Smooth muscle cell (in vitro differentiated cells): ENCODE measurements around the gene RDX. TPM values are rescaled to one million over a fixed set of nuclear protein-coding genes. Genes with fewer than 3 reads are reported as not detected.
"Not testable (repeated sequence)": the region's sequence is repeated elsewhere in the genome, so short reads cannot be mapped to it uniquely, and the experiment has no call there.

Source experiments
- DNase-seq: peaks from one replicate; lab custom pipeline; 2025; ENCODE audit not compliant: unreplicated experiment; lab: John Stamatoyannopoulos, UW
- H2AFZ ChIP-seq: fragments of 200-600 bp; sonication (generic); 2 replicates; pipeline ENCODE4 v1.6.0; 2016; ENCODE audit warnings: antibody characterized with exemption, low read depth, mild to moderate bottlenecking
- H3F3A ChIP-seq: fragments of 200-600 bp; sonication (generic); 2 replicates; pipeline ENCODE4 v1.6.0; 2017; ENCODE audit warnings: antibody characterized with exemption, low read depth
- H3K27ac ChIP-seq: fragments of 200-600 bp; sonication (generic); 2 replicates; pipeline ENCODE4 v1.5.1; 2016; ENCODE audit warnings: low read depth, mild to moderate bottlenecking
- H3K27me3 ChIP-seq: fragments of 200-600 bp; sonication (generic); 2 replicates; pipeline ENCODE4 v1.6.1; 2016; ENCODE audit warnings: low read depth, mild to moderate bottlenecking
- H3K36me3 ChIP-seq: fragments of 200-600 bp; sonication (generic); 2 replicates; pipeline ENCODE4 v1.5.1; 2016; ENCODE audit warnings: low read depth
- H3K4me1 ChIP-seq: fragments of 200-600 bp; sonication (generic); 2 replicates; pipeline ENCODE4 v1.5.1; 2016; ENCODE audit warnings: low read depth
- H3K4me2 ChIP-seq: fragments of 200-600 bp; sonication (generic); 2 replicates; pipeline ENCODE4 v1.6.0; 2016; ENCODE audit warnings: mild to moderate bottlenecking
- H3K4me3 ChIP-seq: fragments of 200-600 bp; sonication (generic); 2 replicates; pipeline ENCODE4 v1.5.1; 2016; ENCODE audit warnings: mild to moderate bottlenecking
- H3K79me2 ChIP-seq: fragments of 200-600 bp; sonication (generic); 2 replicates; pipeline ENCODE4 v1.6.0; 2016; ENCODE audit warnings: low read depth, mild to moderate bottlenecking
- H3K9ac ChIP-seq: fragments of 200-600 bp; sonication (generic); 2 replicates; pipeline ENCODE4 v1.6.0; 2016; ENCODE audit warnings: low read depth
- H3K9me3 ChIP-seq: fragments of 200-600 bp; sonication (generic); replicated peaks from 2 replicates; pipeline ENCODE4 v1.5.1; 2016; ENCODE audit warnings: low read depth
- H4K20me1 ChIP-seq: fragments of 200-600 bp; sonication (generic); 2 replicates; pipeline ENCODE4 v1.6.0; 2016; ENCODE audit warnings: low read depth
- CTCF ChIP-seq: fragments of 200-600 bp; sonication (generic); IDR thresholded peaks from 2 replicates; pipeline ENCODE4 v1.5.1; 2017; ENCODE audit warnings: borderline replicate concordance, mild to moderate bottlenecking, antibody characterized with exemption; ENCODE audit not compliant: insufficient read depth, poor library complexity, severe bottlenecking
- WGBS: methylation state at CpG from one replicate; pipeline ENCODE4 v1.1.7; 2016; ENCODE audit warnings: low lambda C conversion rate; 5-methylcytosine and 5-hydroxymethylcytosine counted together
- polyA plus RNA-seq: library from polyadenylated mRNA; unstranded; fragments of >200 nt; fragmentation: Nextera tagmentation; extraction: Ambion mirVana; gene quantifications from 2 replicates; pipeline ENCODE4 v1.2.1, GENCODE V29; 2016
- total RNA-seq: library from RNA; depleted of rRNA; stranded (reverse); fragments of >200 nt; gene quantifications from 2 replicates; pipeline ENCODE4 v1.2.3, GENCODE V29; 2014

RDX gene
- total and polyA plus RNA-seq, 2 experiments from 2014 or later: 137 to 165 TPM

- no peak overlapping the region for H3K4me3 ChIP-seq
- no peak overlapping the region for H3K4me2 ChIP-seq
- TF ChIP-seq CTCF: no peak
- H4K20me1 ChIP-seq: peaks cover 99% of the 10 kb centered on the region
- H3K27ac ChIP-seq: no peak overlapping the region
- 78% methylated on average over 4 of the region's 4 CpGs for WGBS
- no peaks in the 10 kb centered on the region for H3K9me3 ChIP-seq
- peaks cover 100% of the 10 kb centered on the region for H3K79me2 ChIP-seq
- no peaks in the 10 kb centered on the region for H3K27me3 ChIP-seq
- H3K36me3 ChIP-seq: no peaks in the 10 kb centered on the region
- H2AFZ ChIP-seq: no peak overlapping the region
- H3K4me1 ChIP-seq: no peaks in the 10 kb centered on the region
- H3K9ac ChIP-seq: no peak overlapping the region
- peaks cover 10% of the 10 kb centered on the region for H3F3A ChIP-seq
- no peak for DNase-seq
These were observed 9.9 kb downstream of the RDX start for GRCh38 chr11:110286298-110287040.

DNA sequence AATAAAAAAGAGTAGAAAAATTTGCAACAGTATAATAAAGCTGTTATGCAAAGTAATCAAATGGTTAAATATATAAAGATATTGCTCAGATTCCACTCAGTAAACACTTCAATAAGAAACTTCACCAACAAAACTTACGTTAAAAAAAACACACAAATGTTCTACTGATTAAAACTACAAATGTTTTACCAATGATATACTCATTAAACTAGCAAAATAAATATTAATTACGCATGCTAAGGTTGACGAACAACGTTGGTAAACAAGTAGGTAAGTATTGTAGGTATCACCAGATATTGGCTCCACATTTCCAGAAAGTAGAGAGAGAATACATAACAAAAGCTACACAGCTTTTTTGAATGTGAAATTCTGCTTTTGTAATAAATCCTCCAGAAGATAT lies 12.6 kb downstream of the RDX start:
- Histone ChIP-seq H3K9ac (no peak overlapping the region), H3F3A (peaks cover 10% of the 10 kb centered on the region), H3K27me3 (no peaks in the 10 kb centered on the region), H4K20me1 (peaks cover 98% of the 10 kb centered on the region), H3K36me3 (no peaks in the 10 kb centered on the region), H2AFZ (no peak overlapping the region), H3K79me2 (peaks cover 100% of the 10 kb centered on the region), H3K4me3 (no peak overlapping the region), H3K4me1 (no peaks in the 10 kb centered on the region), H3K27ac (no peak overlapping the region), H3K4me2 (no peak overlapping the region), H3K9me3 (no peaks in the 10 kb centered on the region)
- WGBS: 95% methylated on average over 4 of the region's 4 CpGs
- no peak for TF ChIP-seq CTCF
- no peak for DNase-seq

DNA sequence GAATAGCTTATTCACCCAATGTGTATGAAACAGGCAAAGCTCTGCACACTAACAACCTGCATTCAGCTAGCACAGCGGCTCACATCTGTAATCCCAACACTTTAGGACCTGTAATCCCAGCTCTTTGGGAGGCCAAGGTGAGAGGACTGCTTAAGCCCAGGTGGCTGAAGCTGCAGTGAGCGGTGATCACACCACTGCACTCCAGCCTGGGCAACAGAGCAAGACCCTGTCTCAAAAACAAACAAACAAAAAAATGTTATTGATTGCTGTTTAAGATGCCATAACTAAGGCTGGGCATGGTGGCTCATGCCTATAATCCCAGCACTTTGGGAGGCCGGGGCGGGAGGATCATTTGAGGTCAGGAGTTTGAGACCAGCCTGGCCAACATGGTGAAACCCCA lies 15.8 kb downstream of the RDX start:
- DNase-seq, H3K4me1 ChIP-seq: not testable (repeated sequence)
- peaks cover 100% of the 10 kb centered on the region for H3K79me2 ChIP-seq

GRCh38 chr11:110279881-110280280 lies 16.5 kb downstream of the RDX start:
- Histone ChIP-seq H3K4me1 (no peaks in the 10 kb centered on the region), H2AFZ (no peak overlapping the region), H3K36me3 (peaks cover 12% of the 10 kb centered on the region), H3K9ac (no peak overlapping the region), H4K20me1 (peaks cover 97% of the 10 kb centered on the region), H3K79me2 (peaks cover 100% of the 10 kb centered on the region), H3K4me2 (no peak overlapping the region), H3K27ac (peak overlapping the region; percentile 19), H3K27me3 (no peaks in the 10 kb centered on the region), H3K9me3 (no peaks in the 10 kb centered on the region), H3K4me3 (no peak overlapping the region), H3F3A (peaks cover 10% of the 10 kb centered on the region)
- TF ChIP-seq CTCF: no peak
- no peak for DNase-seq

More for the DNA sequence above, 15.8 kb downstream of the RDX start:
- H2AFZ ChIP-seq, H3K4me2 ChIP-seq, H3K9ac ChIP-seq, H3K27me3 ChIP-seq, H3K9me3 ChIP-seq, H3K4me3 ChIP-seq, H3F3A ChIP-seq: not testable (repeated sequence)
- 96% methylated on average over 4 of the region's 4 CpGs for WGBS
- peaks cover 97% of the 10 kb centered on the region for H4K20me1 ChIP-seq
- peaks cover 12% of the 10 kb centered on the region for H3K36me3 ChIP-seq
- H3K27ac ChIP-seq: peak overlapping the region; percentile 27
